ENCODE measurements around the gene TMEM255B.

TMEM255B gene

GRCh38 chr13:113855012-113855921 is 96.2 kb downstream of the TMEM255B start:
- Histone ChIP-seq H3K27me3 (ENCODE audit: insufficient read depth, low read depth) (no peaks in the 10 kb centered on the region), H3K27ac (no peak overlapping the region), H3K4me2 (no peak overlapping the region), H3K4me1 (ENCODE audit: low read depth, poor library complexity, severe bottlenecking) (peaks cover 4% of the 10 kb centered on the region), H4K20me1 (ENCODE audit: insufficient read depth) (no peaks in the 10 kb centered on the region), H2AFZ (ENCODE audit: low read depth) (no peak overlapping the region), H3K79me2 (ENCODE audit: insufficient read depth, low read depth) (no peaks in the 10 kb centered on the region), H3K36me3 (ENCODE audit: insufficient read depth) (no peaks in the 10 kb centered on the region), H3K4me3 (IDR thresholded peaks at IDR 0.05; ENCODE audit: insufficient read depth, low read depth, low read length) (no peak overlapping the region), H3K9ac (no peak overlapping the region)
- TF ChIP-seq CTCF (conservative IDR thresholded peaks at IDR 0.05; ENCODE audit: low read depth, low read length) = no peak

- H3K27ac ChIP-seq = no peak overlapping the region
Measured at GRCh38 chr13:113855931-113856715, 97.1 kb downstream of the TMEM255B start.

DNA sequence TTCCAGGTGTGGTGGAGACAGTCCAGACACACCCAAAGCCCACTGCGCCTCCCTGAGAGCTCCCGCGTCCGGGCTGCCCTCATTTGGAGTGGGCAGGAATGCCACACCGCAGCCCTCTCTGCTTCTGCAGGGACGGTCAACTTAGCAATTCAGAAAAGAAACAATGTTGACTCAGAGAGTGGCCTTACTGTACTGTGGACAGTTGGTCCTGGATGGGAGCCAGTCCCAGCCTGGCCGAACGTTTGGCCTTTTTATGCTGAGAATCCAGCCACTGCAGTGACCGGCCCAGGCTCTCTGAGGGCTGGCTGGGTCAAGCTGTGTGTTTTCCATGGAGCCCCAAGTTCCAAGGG is 97.7 kb downstream of the TMEM255B start:
- Histone ChIP-seq H3K9ac (no peak overlapping the region), H2AFZ (ENCODE audit: low read depth) (no peak overlapping the region), H3K4me1 (ENCODE audit: low read depth, poor library complexity, severe bottlenecking) (peaks cover 11% of the 10 kb centered on the region), H3K4me2 (no peak overlapping the region), H3K79me2 (ENCODE audit: insufficient read depth, low read depth) (no peaks in the 10 kb centered on the region), H3K27me3 (ENCODE audit: insufficient read depth, low read depth) (no peaks in the 10 kb centered on the region), H3K36me3 (ENCODE audit: insufficient read depth) (no peaks in the 10 kb centered on the region), H4K20me1 (ENCODE audit: insufficient read depth) (no peaks in the 10 kb centered on the region), H3K4me3 (IDR thresholded peaks at IDR 0.05; ENCODE audit: insufficient read depth, low read depth, low read length) (no peak overlapping the region), H3K27ac (no peak overlapping the region)
- no peak for TF ChIP-seq CTCF (conservative IDR thresholded peaks at IDR 0.05; ENCODE audit: low read depth, low read length)

More at GRCh38 chr13:113855931-113856715, 97.1 kb downstream of the TMEM255B start:
- Histone ChIP-seq H3K27me3 (ENCODE audit: insufficient read depth, low read depth) (no peaks in the 10 kb centered on the region), H3K9ac (no peak overlapping the region), H3K4me1 (ENCODE audit: low read depth, poor library complexity, severe bottlenecking) (peaks cover 11% of the 10 kb centered on the region), H3K4me3 (IDR thresholded peaks at IDR 0.05; ENCODE audit: insufficient read depth, low read depth, low read length) (no peak overlapping the region), H3K36me3 (ENCODE audit: insufficient read depth) (no peaks in the 10 kb centered on the region), H4K20me1 (ENCODE audit: insufficient read depth) (no peaks in the 10 kb centered on the region), H3K79me2 (ENCODE audit: insufficient read depth, low read depth) (no peaks in the 10 kb centered on the region), H3K4me2 (no peak overlapping the region), H2AFZ (ENCODE audit: low read depth) (no peak overlapping the region)
- TF ChIP-seq CTCF (conservative IDR thresholded peaks at IDR 0.05; ENCODE audit: low read depth, low read length) = no peak

GRCh38 chr13:113857531-113858195 is 98.6 kb downstream of the TMEM255B start:
- no peak for TF ChIP-seq CTCF (conservative IDR thresholded peaks at IDR 0.05; ENCODE audit: low read depth, low read length)
- no peak overlapping the region for H3K4me2 ChIP-seq
- H3K9ac ChIP-seq = no peak overlapping the region
- no peaks in the 10 kb centered on the region for H3K79me2 ChIP-seq (ENCODE audit: insufficient read depth, low read depth)
- no peak overlapping the region for H3K27ac ChIP-seq
- no peaks in the 10 kb centered on the region for H3K36me3 ChIP-seq (ENCODE audit: insufficient read depth)
- no peak overlapping the region for H3K4me3 ChIP-seq (IDR thresholded peaks at IDR 0.05; ENCODE audit: insufficient read depth, low read depth, low read length)
- peaks cover 14% of the 10 kb centered on the region for H3K4me1 ChIP-seq (ENCODE audit: low read depth, poor library complexity, severe bottlenecking)
- no peak overlapping the region for H2AFZ ChIP-seq (ENCODE audit: low read depth)
- no peaks in the 10 kb centered on the region for H4K20me1 ChIP-seq (ENCODE audit: insufficient read depth)
- 0 out of 2 replicates have a peak, but pooled peaks cover 1% of the 10 kb centered on the region for H3K27me3 ChIP-seq (ENCODE audit: insufficient read depth, low read depth)

Measured in KMS-11 (cell line).